C1 segment of cervical spinal cord (tissue), 14 donors: Measurements from ENCODE around the gene SEPHS2.
"Not testable (repeated sequence)": the region's sequence is repeated elsewhere in the genome, so short reads cannot be mapped to it uniquely, and the experiment has no call there.

Source experiments
- DNase-seq, 14 donors: peaks; one replicate each; lab custom pipeline; 2025; lab: John Stamatoyannopoulos, UW

SEPHS2 gene

GRCh38 chr16:30470170-30470512 lies 24.5 kb upstream of the SEPHS2 start:
- no peak for DNase-seq

- DNase-seq, result no peak
These were observed 18.4 kb upstream of the SEPHS2 start for GRCh38 chr16:30464078-30464477.

GRCh38 chr16:30461426-30461825 lies 15.8 kb upstream of the SEPHS2 start:
- DNase-seq, result not testable (repeated sequence)

GRCh38 chr16:30459456-30459855 lies 13.8 kb upstream of the SEPHS2 start:
- DNase-seq, result no peak

GRCh38 chr16:30458561-30459394 lies 13.1 kb upstream of the SEPHS2 start:
- DNase-seq, result peak in 3 of 14 donors; percentile 6 to 13 (median 12)

- no peak for DNase-seq
These were observed 12.3 kb upstream of the SEPHS2 start for GRCh38 chr16:30457743-30458560.

- DNase-seq, result no peak
These were observed 11.6 kb upstream of the SEPHS2 start for GRCh38 chr16:30457256-30457655.

- no peak for DNase-seq
These were observed 10.6 kb upstream of the SEPHS2 start for GRCh38 chr16:30456302-30456701.

- DNase-seq, result not testable (repeated sequence)
These were observed 7.3 kb upstream of the SEPHS2 start for GRCh38 chr16:30452709-30453580.

- DNase-seq, result no peak
These were observed 3.4 kb upstream of the SEPHS2 start for GRCh38 chr16:30449116-30449435.

- DNase-seq, result no peak
These were observed 2.0 kb upstream of the SEPHS2 start for GRCh38 chr16:30447512-30448226.

- no peak for DNase-seq
These were observed 525 bp upstream of the SEPHS2 start for GRCh38 chr16:30446203-30446595.

- DNase-seq, result no peak
These were observed 596 bp downstream of the SEPHS2 start for GRCh38 chr16:30445149-30445407.

GRCh38 chr16:30444231-30445148 lies 1.2 kb downstream of the SEPHS2 start:
- DNase-seq, result no peak

- no peak for DNase-seq
These were observed 2.0 kb downstream of the SEPHS2 start for GRCh38 chr16:30443631-30444030.

- DNase-seq, result no peak
These were observed 5.8 kb downstream of the SEPHS2 start for GRCh38 chr16:30439720-30440348.

GRCh38 chr16:30438835-30439234 lies 6.8 kb downstream of the SEPHS2 start:
- no peak for DNase-seq

GRCh38 chr16:30437511-30438046 lies 8.1 kb downstream of the SEPHS2 start:
- no peak for DNase-seq

- no peak for DNase-seq
These were observed 10.8 kb downstream of the SEPHS2 start for GRCh38 chr16:30434852-30435251.
